NB4 (cell line): Measurements from ENCODE around the gene ZNF609.

Source experiments
- DNase-seq: peaks from one replicate; pipeline ENCODE4 v3.0.0; 2010; ENCODE audit warnings: low read depth
- H3K4me3 ChIP-seq: one replicate; pipeline ENCODE4 v1.5.1; 2011; ENCODE audit warnings: mild to moderate bottlenecking, low read depth, low read length, moderate library complexity
- CTCF ChIP-seq: IDR thresholded peaks from one replicate; pipeline ENCODE4 v1.5.1; 2012; ENCODE audit warnings: low read depth, low read length
- MAX ChIP-seq: IDR thresholded peaks from 2 replicates; pipeline ENCODE4 v1.6.1; 2011; ENCODE audit warnings: low read depth, low read length
- MYC ChIP-seq: IDR thresholded peaks from 2 replicates; pipeline ENCODE4 v1.6.1; 2011; ENCODE audit warnings: low read depth, low read length
- POLR2A ChIP-seq: IDR thresholded peaks from 2 replicates; pipeline ENCODE4 v1.6.1; 2011; ENCODE audit warnings: mild to moderate bottlenecking; ENCODE audit not compliant: insufficient read length; ENCODE audit errors: extremely low read depth

ZNF609 gene

DNA sequence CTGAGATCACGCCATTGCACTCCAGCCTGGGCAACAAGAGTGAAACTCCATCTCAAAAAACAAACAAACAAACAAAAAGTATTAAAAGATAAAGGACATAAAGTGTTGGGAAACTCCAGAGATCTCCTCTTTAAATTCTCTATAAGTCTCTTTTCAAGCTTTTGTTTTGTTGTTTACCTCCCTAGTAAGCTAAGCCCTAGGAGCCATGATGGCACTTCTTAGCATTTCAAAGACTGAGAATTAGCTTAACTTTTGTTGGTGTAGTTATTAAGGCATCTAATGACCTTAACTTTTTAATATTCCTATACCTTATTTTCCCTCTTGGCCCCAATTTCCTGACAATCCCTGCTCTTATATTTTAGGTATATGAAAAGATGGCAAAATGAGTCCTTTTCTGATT is 157.3 kb downstream of the ZNF609 start:
- no peak for DNase-seq
- H3K4me3 ChIP-seq = no peak overlapping the region
- TF ChIP-seq MAX (no peak), MYC (no peak), POLR2A (no peak), CTCF (no peak)

DNA sequence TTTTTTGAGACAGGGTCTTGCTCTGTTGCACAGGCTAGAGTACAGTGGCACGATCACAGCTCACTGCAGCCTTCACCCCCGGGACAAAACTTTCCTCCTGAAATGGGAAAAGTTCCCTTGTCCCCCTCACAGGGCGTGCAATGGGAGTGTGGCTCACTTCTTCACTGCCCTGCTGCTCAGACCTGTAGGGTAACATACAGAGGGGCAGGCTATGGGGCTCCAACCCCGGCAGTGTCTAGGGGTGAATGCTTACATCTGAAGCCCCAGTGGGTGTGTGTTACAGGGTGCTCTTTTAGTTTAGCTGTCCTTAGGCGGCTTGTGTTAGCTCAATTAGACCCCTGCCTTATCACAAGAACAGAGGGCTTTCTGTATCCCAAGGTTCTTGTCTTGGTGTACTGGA is 157.8 kb downstream of the ZNF609 start:
- TF ChIP-seq CTCF (no peak), MYC (no peak), POLR2A (no peak), MAX (no peak)
- no peak for DNase-seq
- no peak overlapping the region for H3K4me3 ChIP-seq

DNA sequence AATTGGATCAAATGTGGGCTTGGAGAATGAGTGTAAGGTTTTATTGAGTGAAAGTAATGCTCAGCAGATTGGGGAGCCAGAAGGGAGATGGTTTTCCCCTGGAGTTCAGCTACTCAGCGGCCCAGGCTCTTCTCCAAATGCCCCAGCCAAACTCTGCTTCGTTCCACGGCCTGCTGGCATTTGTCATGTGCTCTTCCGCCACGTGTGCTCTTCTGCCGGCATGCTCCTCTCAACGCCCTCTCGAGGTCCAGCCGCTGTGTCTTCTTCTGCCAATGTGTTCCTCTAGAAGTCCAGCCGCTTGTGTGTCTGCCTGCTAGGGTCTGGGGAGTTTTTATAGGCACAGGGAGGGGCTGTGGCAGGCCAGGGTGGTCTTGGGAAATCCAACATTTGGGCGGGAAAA is 158.2 kb downstream of the ZNF609 start:
- DNase-seq = no peak
- TF ChIP-seq POLR2A = no peak
- TF ChIP-seq MAX = no peak
- TF ChIP-seq MYC = no peak
- no peak for TF ChIP-seq CTCF
- no peak overlapping the region for H3K4me3 ChIP-seq

DNA sequence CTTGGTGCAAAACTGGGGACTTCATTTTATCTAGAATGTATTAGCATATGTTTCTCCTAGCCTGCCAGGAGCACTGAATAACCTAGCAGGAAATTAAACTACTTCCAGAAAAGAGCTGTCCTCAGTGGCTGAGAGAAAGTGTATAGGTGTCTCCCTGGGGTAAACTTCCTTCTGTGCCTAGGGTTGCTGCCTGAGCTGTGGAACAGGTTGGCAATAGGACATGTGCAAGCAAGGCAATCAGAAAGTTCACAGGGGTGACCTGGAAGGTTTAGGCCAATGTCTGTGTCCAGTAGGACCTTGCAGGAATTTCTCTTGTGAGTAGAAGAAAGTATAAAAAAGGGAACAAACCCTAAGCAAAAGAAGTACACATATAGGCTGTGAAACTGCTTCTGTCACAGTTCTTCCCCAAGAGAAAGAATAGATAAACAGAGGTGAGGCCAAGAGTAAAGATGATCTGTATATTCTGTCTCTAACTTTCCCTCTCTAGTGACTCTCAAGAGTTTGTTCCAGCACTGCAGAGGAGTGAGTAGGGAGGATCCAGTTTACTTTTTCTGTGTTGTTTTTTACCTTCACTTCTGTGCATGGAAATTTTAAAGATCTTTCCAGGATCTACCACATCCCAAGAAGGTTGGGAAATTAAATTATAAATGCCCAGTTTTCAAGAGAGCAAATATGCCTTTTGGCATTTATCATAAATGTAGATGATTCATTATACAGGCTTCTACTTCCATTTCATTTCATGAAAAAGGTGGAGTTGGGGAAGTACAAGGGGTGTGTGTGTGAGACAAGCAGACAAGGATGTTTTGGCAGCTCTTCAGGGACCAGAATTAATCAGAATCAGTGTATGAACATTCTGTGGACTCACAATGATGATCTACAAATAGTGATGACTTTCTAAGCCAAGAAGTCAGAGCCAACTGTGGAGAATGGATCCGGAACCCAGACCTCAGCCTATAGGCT is 159.8 kb downstream of the ZNF609 start:
- H3K4me3 ChIP-seq = no peak overlapping the region
- no peak for TF ChIP-seq MYC
- no peak for TF ChIP-seq MAX
- TF ChIP-seq CTCF = no peak
- TF ChIP-seq POLR2A = no peak
- no peak for DNase-seq

GRCh38 chr15:64621056-64621455 is 160.7 kb downstream of the ZNF609 start:
- H3K4me3 ChIP-seq = no peak overlapping the region
- TF ChIP-seq POLR2A = no peak
- no peak for TF ChIP-seq MYC
- no peak for TF ChIP-seq CTCF
- no peak for TF ChIP-seq MAX
- DNase-seq = no peak
